ENCODE measurements around the gene ARL4A. TPM values are rescaled to one million over a fixed set of nuclear protein-coding genes. Genes with fewer than 3 reads are reported as not detected.

The ARL4A gene
- polyA plus RNA-seq, 1 donor from 2014 or later: 114 TPM

DNA sequence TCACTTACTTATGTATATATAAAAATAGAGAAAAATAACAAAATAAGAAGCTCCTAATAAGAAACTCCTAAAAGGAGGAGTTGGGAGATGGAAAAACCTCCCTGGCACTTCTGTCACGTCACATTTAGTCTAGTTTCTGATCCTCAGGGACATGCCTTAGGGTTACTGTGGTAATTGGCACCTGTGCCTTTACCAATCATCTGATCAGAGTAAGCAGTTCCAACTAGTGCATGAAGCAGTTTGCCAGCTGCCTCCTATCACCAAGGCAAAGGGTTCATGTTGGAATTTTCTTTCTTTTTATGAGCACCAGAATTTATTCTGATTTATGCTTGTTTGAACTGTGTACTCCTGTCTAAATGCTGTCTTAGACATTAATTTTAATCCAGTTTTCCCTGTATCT lies 49.9 kb downstream of the ARL4A start:
- Mint-ChIP-seq H3K9me3 (no peaks in the 10 kb centered on the region), H3K27me3 (no peaks in the 10 kb centered on the region), H3K27ac (no peak overlapping the region), H3K4me3 (no peak overlapping the region), H3K36me3 (peaks cover 2% of the 10 kb centered on the region), H3K4me1 (peaks cover 0 to 5% (median 3%) of the 10 kb centered on the region in 3 donors)

DNA sequence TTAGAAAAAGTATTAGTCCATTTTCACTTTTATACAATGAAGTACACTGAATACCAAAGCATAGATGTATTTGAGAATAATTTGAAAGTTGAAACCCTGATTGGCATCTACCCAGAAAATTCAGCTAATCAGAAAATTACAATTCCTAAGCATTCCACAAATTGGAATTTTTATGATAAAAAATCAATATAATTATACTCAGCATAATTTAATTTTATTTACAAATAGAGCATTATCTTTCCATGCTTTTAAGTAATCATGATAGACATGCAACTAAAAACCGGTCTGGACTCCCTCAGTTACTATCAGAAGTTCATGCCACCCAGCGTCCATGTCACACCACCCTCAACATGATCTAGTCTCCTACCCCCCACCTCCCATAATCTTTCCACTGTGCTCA lies 50.4 kb downstream of the ARL4A start:
- H3K27ac Mint-ChIP-seq: no peak overlapping the region
- H3K4me1 Mint-ChIP-seq: peaks cover 0 to 5% (median 3%) of the 10 kb centered on the region in 3 donors
- no peaks in the 10 kb centered on the region for H3K9me3 Mint-ChIP-seq
- H3K4me3 Mint-ChIP-seq: no peak overlapping the region
- H3K27me3 Mint-ChIP-seq: no peaks in the 10 kb centered on the region
- peaks cover 2% of the 10 kb centered on the region for H3K36me3 Mint-ChIP-seq

DNA sequence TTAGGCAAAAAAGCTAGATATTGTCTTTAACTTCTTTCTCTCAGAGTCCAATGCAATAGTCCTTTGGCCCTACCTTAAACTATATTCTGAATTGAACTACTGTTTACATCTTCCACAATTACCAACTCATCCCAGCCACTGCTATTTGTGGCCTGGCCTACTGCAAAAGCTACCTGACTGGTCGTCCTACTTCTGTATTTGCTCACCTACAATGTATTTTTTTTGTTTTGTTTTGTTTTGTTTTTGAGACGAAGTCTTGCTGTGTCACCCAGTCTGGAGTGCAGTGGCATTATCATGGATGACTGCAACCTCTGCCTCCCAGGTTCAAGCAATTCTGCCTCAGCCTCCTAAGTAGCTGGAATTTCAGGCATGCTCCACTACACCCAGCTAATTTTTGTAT lies 51.2 kb downstream of the ARL4A start:
- no peaks in the 10 kb centered on the region for H3K9me3 Mint-ChIP-seq
- no peaks in the 10 kb centered on the region for H3K27me3 Mint-ChIP-seq
- H3K36me3 Mint-ChIP-seq: peaks cover 2% of the 10 kb centered on the region
- H3K4me1 Mint-ChIP-seq: peaks cover 0 to 5% (median 3%) of the 10 kb centered on the region in 3 donors
- no peak overlapping the region for H3K27ac Mint-ChIP-seq
- H3K4me3 Mint-ChIP-seq: no peak overlapping the region

Other genes starting within 250 kb of the ARL4A start
- gene SCIN, start 116.9 kb upstream of the ARL4A start, polyA plus RNA-seq: 1.6 TPM

Data from IgD-negative memory B cell (primary cell).